ENCODE measurements around the gene ACLY. TPM values are rescaled to one million over a fixed set of nuclear protein-coding genes. Genes with fewer than 3 reads are reported as not detected.

Gene ACLY
- total RNA-seq, 1 experiment from 2014 or later: 350 TPM

- DNase-seq (ENCODE audit: low spot score) (no peak), ATAC-seq (no peak)
- H3K4me1 Mint-ChIP-seq: no peaks in the 10 kb centered on the region
- H3K9me3 Mint-ChIP-seq: no peaks in the 10 kb centered on the region
- no peak for TF ChIP-seq HMGA2 (CRISPR knock-in tag; IDR thresholded peaks at IDR 0.05)
- TF ChIP-seq CDX4 (CRISPR knock-in tag; IDR thresholded peaks at IDR 0.05; ENCODE audit: borderline replicate concordance): no peak
- TF ChIP-seq USF2 (CRISPR knock-in tag; IDR thresholded peaks at IDR 0.05): no peak
- no peak for TF ChIP-seq NR2C2 (CRISPR knock-in tag; IDR thresholded peaks at IDR 0.05)
- no peak for TF ChIP-seq PRDM15 (CRISPR knock-in tag; IDR thresholded peaks at IDR 0.05)
- H3K4me3 Mint-ChIP-seq: no peak overlapping the region
- POLR2A ChIA-PET: no interaction called here
- peak overlapping the region; percentile 47 for H3K27ac Mint-ChIP-seq
- H3K27me3 Mint-ChIP-seq (ENCODE audit: low read depth): no peaks in the 10 kb centered on the region
- H3K36me3 Mint-ChIP-seq: no peaks in the 10 kb centered on the region
- CTCF ChIA-PET: interaction anchor here (1.2 kb wide), 1 partner anchor 17 kb away, joined by 3 read pairs; no protein-coding TSS in a partner anchor
These were observed 24.0 kb upstream of the ACLY start for GRCh38 chr17:41942626-41943373.

GRCh38 chr17:41941168-41941567 lies 22.4 kb upstream of the ACLY start:
- Mint-ChIP-seq H3K36me3 (no peaks in the 10 kb centered on the region), H3K27ac (no peak overlapping the region), H3K27me3 (ENCODE audit: low read depth) (no peaks in the 10 kb centered on the region), H3K4me3 (no peak overlapping the region), H3K9me3 (no peaks in the 10 kb centered on the region), H3K4me1 (no peaks in the 10 kb centered on the region)
- no peak for ATAC-seq
- no peak for DNase-seq (ENCODE audit: low spot score)
- CTCF ChIA-PET: no interaction called here
- POLR2A ChIA-PET: interaction anchor here (0.7 kb wide), 1 partner anchor 134 kb away, joined by 7 read pairs; no protein-coding TSS in a partner anchor
- TF ChIP-seq AR (CRISPR knock-in tag; IDR thresholded peaks at IDR 0.05): no peak
- no peak for TF ChIP-seq ZNF281 (CRISPR knock-in tag; IDR thresholded peaks at IDR 0.05)
- no peak for TF ChIP-seq NR1H2 (CRISPR knock-in tag; IDR thresholded peaks at IDR 0.05)
- TF ChIP-seq CDX4 (CRISPR knock-in tag; IDR thresholded peaks at IDR 0.05; ENCODE audit: borderline replicate concordance): no peak
- TF ChIP-seq E2F1 (CRISPR knock-in tag; IDR thresholded peaks at IDR 0.05): no peak
- no peak for TF ChIP-seq PRDM15 (CRISPR knock-in tag; IDR thresholded peaks at IDR 0.05)
- no peak for TF ChIP-seq ZNF317 (CRISPR knock-in tag; IDR thresholded peaks at IDR 0.05; ENCODE audit: borderline replicate concordance, low read depth)
- no peak for TF ChIP-seq NFE2L1 (CRISPR knock-in tag; IDR thresholded peaks at IDR 0.05)
